Heart right ventricle (tissue), 16 donors: ENCODE measurements around the gene ILKAP. TPM values are rescaled to one million over a fixed set of nuclear protein-coding genes. Genes with fewer than 3 reads are reported as not detected.

ENCODE experiments used
- ATAC-seq, 8 donors: fragments of 200-7000 bp; cut with Tn5 transposase; one replicate each; pipeline ENCODE4 v1.9.1; 2020; ENCODE audit warnings: mild to moderate bottlenecking in 8 of 8, moderate library complexity in 8 of 8, moderate number of reproducible peaks in 1 of 8
- DNase-seq, 2 donors: peaks; one replicate each; pipeline ENCODE4 v3.0.0-alpha.2; 2020
- H3K27ac ChIP-seq, 10 donors: fragments of 200-600 bp; sonication (generic) in 2 of 10; one replicate each; pipeline versions ENCODE4 v1.5.0 to v1.8.0; 2020 to 2022; ENCODE audit warnings: mild to moderate bottlenecking in 3 of 10
- H3K27me3 ChIP-seq, 7 donors: fragments of 200-600 bp; one replicate each; pipeline ENCODE4 v1.8.0; 2021 to 2022; ENCODE audit warnings: mild to moderate bottlenecking in 2 of 7
- H3K36me3 ChIP-seq, 9 donors: fragments of 200-600 bp; sonication (generic) in 1 of 9; one replicate each; pipeline versions ENCODE4 v1.5.0 to v1.8.0; 2020 to 2022; ENCODE audit warnings: mild to moderate bottlenecking in 2 of 9
- H3K4me1 ChIP-seq, 9 donors: fragments of 200-600 bp; sonication (generic) in 1 of 9; one replicate each; pipeline versions ENCODE4 v1.5.0 to v1.8.0; 2020 to 2022; ENCODE audit warnings: mild to moderate bottlenecking in 4 of 9
- H3K4me3 ChIP-seq, 10 donors: fragments of 200-600 bp; sonication (generic) in 2 of 10; one replicate each; pipeline versions ENCODE4 v1.5.0 to v1.8.0; 2020 to 2022; ENCODE audit warnings: mild to moderate bottlenecking in 7 of 10, moderate library complexity in 2 of 10
- H3K9me3 ChIP-seq, 11 donors: fragments of 200-600 bp in 10 of 11; sonication (generic) in 2 of 11; one replicate each; pipeline versions ENCODE4 v1.5.0 to v1.8.0; 2013 to 2022; ENCODE audit warnings: mild to moderate bottlenecking in 2 of 11, control low read depth in 1 of 11, moderate library complexity in 1 of 11
- WGBS, 2 donors: extraction: QIAGEN DNeasy Blood & Tissue Kit; methylation state at CpG; one replicate each; pipeline ENCODE4 v1.1.7; 2013; ENCODE audit warnings: inconsistent platforms in 1 of 2; 5-methylcytosine and 5-hydroxymethylcytosine counted together
- intact Hi-C, 10 donors: fragments of 100-400 bp; cut with DNase I; formaldehyde crosslinking; loops; one replicate each; pipeline versions ENCODE4 v1.11.1 to v1.14.2; 2022
- polyA plus RNA-seq, 2 donors: library from polyadenylated mRNA; stranded (reverse); fragments of 200-250 nt; gene quantifications; one replicate each; pipeline ENCODE4 v1.2.3, GENCODE V29; 2013
- total RNA-seq, 10 donors: library from RNA; stranded (reverse); fragmentation: NEBNext Ultra II Directional in 3 of 10; extraction: Animal tissue kit (Norgen Biotek cat#: 25700) in 3 of 10; gene quantifications; one replicate each; pipeline versions ENCODE4 v1.2.1 to v1.2.4, GENCODE V29; 2021 to 2023
- TF ChIP-seq, protein P1 (sequence below), 9 donors: fragments of 200-600 bp; sonication (generic) in 2 of 9; IDR thresholded peaks; one replicate each; pipeline versions ENCODE4 v1.5.0 to v1.8.0; 2021 to 2022; ENCODE audit warnings: antibody characterized with exemption in 9 of 9, mild to moderate bottlenecking in 5 of 9, moderate library complexity in 1 of 9
- donor health status: Arrhythmogenic right ventricular cardiomyopathy.
- donor health status: ischemic (EF 13 %, LVEDD 7.1; RV severe dilation, severe dysfunction).
- donor health status: healthy with polysubstance abuse.
- donor health status: DM: no; HTN: yes; CAD: no.
- donor health status: DM: no; HTN: no; CAD: no.
- donor health status: ischemic (EF 25% LVEDD 6.9; RV normal size, moderate dysfunction).
- donor health status: ischemic (EF 25% LVEDD 5.7; RV mildly dilated, moderate dysfunction).
- donor health status: healthy.
- donor health status: DM: yes; HTN: yes; CAD: no.
- donor health status: Ischemic cardiomyopathy.
- donor health status: ischemic (EF 35%, LVEDD 5.7; RV mildly dilated, moderate dysfunction).
- donor health status: nonischemic (EF 11% LVEDD 7.7; RV severe dilation, severe dysfunction).
- donor health status: DM: yes; HTN: yes; CAD: no.
- donor health status: PGD.
- donor health status: ischemic (EF 29% LVEDD 5.4; RV normal size, mild dysfunction).
- donor health status: nonischemic (EF 23%, LVEDD 6.1; RV moderate dilation, normal function).

Gene ILKAP
- total and polyA plus RNA-seq, 12 donors, result 19.6 to 83.9 (median 25.6) TPM

DNA sequence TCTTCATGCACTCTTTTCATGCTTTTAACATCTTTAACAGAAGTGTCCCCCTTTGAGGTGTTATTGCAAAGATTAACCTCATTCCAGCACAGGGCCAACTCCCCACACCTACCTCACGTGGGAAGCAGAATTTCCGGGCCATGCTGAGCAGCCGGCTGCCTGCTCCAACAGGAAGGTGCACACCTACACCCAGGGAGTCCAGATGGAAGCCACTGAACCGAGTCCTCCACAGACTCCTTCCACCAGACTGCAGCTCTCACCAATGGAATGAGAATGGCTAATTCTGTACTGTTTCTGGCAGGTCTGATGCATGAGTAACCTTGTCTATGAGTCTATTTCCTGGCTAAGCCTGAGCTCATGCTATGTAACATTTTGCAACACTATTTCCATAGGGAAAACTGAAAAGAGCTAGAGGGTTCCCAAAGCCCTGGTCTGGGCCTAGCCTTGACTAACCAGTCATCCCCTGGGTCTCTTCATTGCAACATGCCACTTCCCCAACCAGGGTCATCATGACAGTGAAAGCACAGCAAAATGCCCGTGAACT is 33.7 kb downstream of the ILKAP start:
- no peak for DNase-seq
- 74 to 77% methylated on average over 5 of the region's 5 CpGs for WGBS, 2 donors
- peaks cover 0 to 84% (median 38%) of the 10 kb centered on the region in 9 donors for H3K36me3 ChIP-seq
- peak overlapping the region in 3 of 10 donors; percentile 40 to 80 (median 42) for H3K27ac ChIP-seq
- peak in 2 of 8 donors; percentile 20 to 76 for ATAC-seq
- no peaks in the 10 kb centered on the region for H3K9me3 ChIP-seq
- no peak overlapping the region for H3K4me3 ChIP-seq
- H3K27me3 ChIP-seq, result peaks cover 0 to 6% (median 3%) of the 10 kb centered on the region in 7 donors
- TF ChIP-seq, protein P1, sequence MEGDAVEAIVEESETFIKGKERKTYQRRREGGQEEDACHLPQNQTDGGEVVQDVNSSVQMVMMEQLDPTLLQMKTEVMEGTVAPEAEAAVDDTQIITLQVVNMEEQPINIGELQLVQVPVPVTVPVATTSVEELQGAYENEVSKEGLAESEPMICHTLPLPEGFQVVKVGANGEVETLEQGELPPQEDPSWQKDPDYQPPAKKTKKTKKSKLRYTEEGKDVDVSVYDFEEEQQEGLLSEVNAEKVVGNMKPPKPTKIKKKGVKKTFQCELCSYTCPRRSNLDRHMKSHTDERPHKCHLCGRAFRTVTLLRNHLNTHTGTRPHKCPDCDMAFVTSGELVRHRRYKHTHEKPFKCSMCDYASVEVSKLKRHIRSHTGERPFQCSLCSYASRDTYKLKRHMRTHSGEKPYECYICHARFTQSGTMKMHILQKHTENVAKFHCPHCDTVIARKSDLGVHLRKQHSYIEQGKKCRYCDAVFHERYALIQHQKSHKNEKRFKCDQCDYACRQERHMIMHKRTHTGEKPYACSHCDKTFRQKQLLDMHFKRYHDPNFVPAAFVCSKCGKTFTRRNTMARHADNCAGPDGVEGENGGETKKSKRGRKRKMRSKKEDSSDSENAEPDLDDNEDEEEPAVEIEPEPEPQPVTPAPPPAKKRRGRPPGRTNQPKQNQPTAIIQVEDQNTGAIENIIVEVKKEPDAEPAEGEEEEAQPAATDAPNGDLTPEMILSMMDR (IDR thresholded peaks at IDR 0.05), result no peak
- peaks cover 0 to 23% (median 11%) of the 10 kb centered on the region in 9 donors for H3K4me1 ChIP-seq
- intact Hi-C loops, result loop anchor here in 1 of 10 donors (10.0 kb wide), 1 partner anchor 95 kb away; no protein-coding TSS in a partner anchor

DNA sequence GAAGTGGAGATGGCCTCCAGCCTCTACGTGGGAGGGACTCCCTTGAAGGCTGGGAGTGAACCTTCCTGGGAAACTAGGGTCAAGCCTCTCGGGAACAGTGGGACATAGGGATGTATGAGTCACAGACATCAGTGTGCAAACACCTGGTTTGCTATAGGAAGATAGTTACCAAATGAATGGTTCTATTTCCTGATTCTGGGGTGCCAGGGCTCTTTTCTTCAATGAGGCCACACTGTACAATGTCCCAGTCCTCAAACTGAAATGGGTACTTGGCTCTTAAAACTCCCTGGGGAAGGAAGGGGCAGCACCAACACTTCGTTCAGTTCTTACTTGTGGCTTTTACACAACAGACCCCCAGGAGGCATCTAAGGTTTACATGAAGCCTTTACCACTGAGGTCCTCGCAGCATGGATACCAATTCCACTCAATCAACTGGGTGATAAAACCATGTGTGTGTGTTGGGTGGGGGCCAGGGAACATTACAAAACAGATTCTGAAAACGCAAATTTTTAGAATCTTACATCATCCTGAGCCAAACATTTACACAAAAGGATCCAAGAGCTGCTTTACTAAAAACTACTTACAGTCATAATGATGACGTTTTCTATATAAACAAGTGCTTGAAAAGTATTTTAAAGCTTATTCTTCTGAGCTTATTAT is 34.3 kb downstream of the ILKAP start:
- no peaks in the 10 kb centered on the region for H3K9me3 ChIP-seq
- H3K4me3 ChIP-seq, result no peak overlapping the region
- ATAC-seq (peak in 1 of 8 donors; percentile 19), DNase-seq (no peak)
- peaks cover 0 to 78% (median 34%) of the 10 kb centered on the region in 9 donors for H3K36me3 ChIP-seq
- intact Hi-C loops, result loop anchor here in 1 of 10 donors (10.0 kb wide), 1 partner anchor 96 kb away; no protein-coding TSS in a partner anchor
- TF ChIP-seq, protein P1 (IDR thresholded peaks at IDR 0.05), result no peak
- peaks cover 0 to 12% (median 5%) of the 10 kb centered on the region in 7 donors for H3K27me3 ChIP-seq
- 62 to 74% methylated on average over 6 of the region's 6 CpGs for WGBS, 2 donors
- peak overlapping the region in 3 of 10 donors; percentile 21 to 80 (median 40) for H3K27ac ChIP-seq
- H3K4me1 ChIP-seq, result peaks cover 0 to 23% (median 11%) of the 10 kb centered on the region in 9 donors

DNA sequence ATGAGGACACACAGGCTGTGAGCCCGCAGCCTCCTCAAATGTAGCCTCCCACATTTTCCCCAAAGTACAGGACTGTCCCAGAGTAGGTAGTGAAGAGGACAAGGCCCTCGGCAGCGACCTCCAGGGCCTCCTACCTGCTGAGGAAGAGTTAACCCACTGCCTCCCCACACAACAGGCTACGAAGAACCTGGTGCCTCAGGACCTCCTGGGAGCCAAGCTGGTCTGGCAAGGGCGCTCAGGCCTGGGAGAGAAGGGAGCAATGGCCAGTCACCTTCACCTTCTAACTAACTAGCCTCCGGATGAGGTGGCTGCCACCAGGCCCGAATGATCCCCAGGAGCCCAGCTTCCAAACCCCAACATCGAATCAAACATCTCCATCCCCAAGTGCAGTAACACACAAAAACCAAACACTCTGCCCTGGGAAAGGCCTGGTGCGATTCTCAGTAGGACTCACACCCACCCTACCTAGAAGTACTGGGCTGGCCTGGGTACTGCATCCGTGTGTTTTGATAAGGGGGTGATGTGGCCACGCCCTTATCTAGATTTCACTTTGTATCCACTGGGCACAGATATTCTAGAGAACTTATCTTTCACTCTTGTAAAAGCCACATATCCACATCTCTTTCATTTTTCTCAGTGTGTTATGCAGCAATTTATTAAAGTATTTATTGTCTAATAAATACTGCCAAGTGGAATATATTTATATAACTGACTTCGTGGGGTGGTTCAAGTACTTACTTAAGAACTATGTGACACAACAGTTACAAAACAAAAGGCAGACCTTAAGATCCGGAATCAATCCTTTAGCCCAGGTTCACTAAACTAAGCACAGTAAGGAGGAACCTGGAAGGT is 35.1 kb downstream of the ILKAP start:
- Histone ChIP-seq H3K27ac (peak overlapping the region in 2 of 10 donors; percentile 21 to 80), H3K4me1 (peaks cover 0 to 23% (median 11%) of the 10 kb centered on the region in 9 donors), H3K36me3 (peaks cover 0 to 71% (median 26%) of the 10 kb centered on the region in 9 donors), H3K27me3 (peaks cover 0 to 19% (median 12%) of the 10 kb centered on the region in 7 donors), H3K4me3 (no peak overlapping the region), H3K9me3 (no peaks in the 10 kb centered on the region)
- intact Hi-C loops, result loop anchor here in 1 of 10 donors (10.0 kb wide), 1 partner anchor 96 kb away; no protein-coding TSS in a partner anchor
- no peak for DNase-seq
- WGBS, 2 donors, result 87% methylated on average over 13 of the region's 13 CpGs
- ATAC-seq, result no peak
- TF ChIP-seq, protein P1 (IDR thresholded peaks at IDR 0.05), result no peak

DNA sequence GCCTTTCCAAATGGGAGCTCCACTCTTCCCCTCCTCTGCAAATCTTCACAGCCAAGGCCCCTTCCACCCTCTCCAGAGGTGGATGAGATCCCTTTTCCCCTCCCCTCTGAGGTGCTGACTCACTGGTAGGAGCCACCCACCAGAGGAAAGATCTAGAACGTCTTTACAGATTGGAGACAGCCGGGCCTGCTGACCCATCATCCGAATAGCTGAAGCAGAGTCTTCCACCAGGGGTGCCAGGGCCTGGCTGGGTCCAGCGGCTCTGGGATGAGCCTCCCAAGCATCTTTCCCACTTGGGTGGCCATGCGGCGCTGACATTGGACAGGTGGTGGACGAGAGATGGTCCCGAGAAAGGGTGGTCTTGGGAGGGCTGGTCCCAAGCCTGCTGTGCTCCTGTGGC is 35.7 kb downstream of the ILKAP start:
- no peak for ATAC-seq
- intact Hi-C loops, result loop anchor here in 2 of 10 donors (1.0 to 10.0 kb wide), 2 partner anchors 49 to 97 kb away; no protein-coding TSS in a partner anchor

More for the DNA sequence above, 35.7 kb downstream of the ILKAP start:
- TF ChIP-seq, protein P1 (IDR thresholded peaks at IDR 0.05), result no peak
- no peak overlapping the region for H3K27ac ChIP-seq
- WGBS, 2 donors, result 80 to 85% methylated on average over 8 of the region's 8 CpGs
- no peak overlapping the region for H3K4me3 ChIP-seq
- no peak for DNase-seq
- H3K4me1 ChIP-seq, result peaks cover 0 to 23% (median 11%) of the 10 kb centered on the region in 9 donors
- H3K27me3 ChIP-seq, result peaks cover 0 to 25% (median 19%) of the 10 kb centered on the region in 7 donors
- peaks cover 0 to 64% (median 22%) of the 10 kb centered on the region in 9 donors for H3K36me3 ChIP-seq
- no peaks in the 10 kb centered on the region for H3K9me3 ChIP-seq
